Skeletal muscle cell (primary cell): ENCODE data around the gene DHRS3.
"Not testable (repeated sequence)": the region's sequence is repeated elsewhere in the genome, so short reads cannot be mapped to it uniquely, and the experiment has no call there.

ENCODE experiments used
- DNase-seq: peaks from one replicate; pipeline ENCODE4 v3.0.0-alpha.2; 2010; ENCODE audit warnings: low read depth
- H3K4me3 ChIP-seq: 2 replicates; pipeline ENCODE4 v1.5.1; 2011; ENCODE audit warnings: low read depth, mild to moderate bottlenecking, control low read depth, low read length, moderate library complexity

DHRS3 gene

GRCh38 chr1:12617901-12618660, at the start of gene DHRS3:
TSS of gene DHRS3 (minus strand) at chr1:12618210. CDS start at chr1:12617348, 862 bp downstream.
- H3K4me3 ChIP-seq: peak within 1 kb of the TSS; percentile 57
- DNase-seq: no peak

- no peak overlapping the region for H3K4me3 ChIP-seq
- DNase-seq: no peak
Observed at GRCh38 chr1:12666141-12666735, 48.2 kb upstream of the DHRS3 start.

GRCh38 chr1:12665511-12665910, 47.5 kb upstream of the DHRS3 start:
- no peak for DNase-seq
- no peak overlapping the region for H3K4me3 ChIP-seq

DNA sequence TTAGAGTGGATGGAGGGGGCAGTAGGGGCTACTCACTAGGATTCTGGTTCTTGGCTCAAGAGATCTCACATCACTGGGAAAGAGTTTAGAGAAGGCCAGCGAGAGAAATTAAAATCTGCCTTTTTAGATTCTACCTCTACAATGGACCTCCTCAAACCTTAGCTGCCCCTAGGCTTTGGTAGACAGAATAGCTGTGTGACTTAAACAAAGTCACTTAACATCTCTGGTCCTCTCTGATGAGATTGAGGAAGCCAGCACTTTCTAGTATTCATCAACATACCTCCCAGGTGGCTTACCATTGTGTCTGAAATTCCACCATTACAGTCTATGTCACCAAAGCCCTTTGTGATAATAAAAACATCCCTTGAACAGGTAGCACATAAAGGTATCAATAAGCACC, 44.5 kb upstream of the DHRS3 start:
- no peak overlapping the region for H3K4me3 ChIP-seq
- no peak for DNase-seq

DNA sequence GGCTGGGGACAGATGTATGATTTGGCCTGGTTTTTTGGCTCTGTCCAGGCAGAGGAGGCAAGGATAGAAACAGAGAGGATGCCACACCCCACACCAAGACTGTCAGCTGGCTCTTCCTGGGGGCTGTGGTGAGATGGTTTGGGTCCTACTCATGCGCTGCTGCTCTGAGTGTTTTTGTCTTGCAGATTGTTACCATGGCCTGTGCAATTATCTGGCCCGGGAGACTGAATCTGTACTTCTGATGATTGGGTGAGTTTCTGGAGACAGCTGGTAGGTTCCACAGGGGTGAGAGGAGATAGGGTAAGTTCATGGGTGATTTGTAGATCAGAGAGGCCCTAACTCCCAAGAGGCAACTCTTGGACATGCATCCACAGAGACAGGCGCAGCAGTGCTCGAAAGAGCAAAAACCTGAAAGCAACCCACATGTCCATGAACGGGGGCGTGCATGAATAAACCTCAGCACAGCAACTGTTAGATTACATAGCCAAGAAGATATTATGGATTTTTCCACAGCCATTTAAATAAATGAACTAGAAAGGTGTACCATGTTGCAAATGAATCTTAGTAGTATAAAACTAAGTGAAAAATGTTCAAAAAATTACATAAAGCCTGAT, 43.7 kb upstream of the DHRS3 start:
- no peak for DNase-seq
- H3K4me3 ChIP-seq: no peak overlapping the region

- no peak for DNase-seq
Observed at GRCh38 chr1:12658531-12659453, 40.8 kb upstream of the DHRS3 start.

DNA sequence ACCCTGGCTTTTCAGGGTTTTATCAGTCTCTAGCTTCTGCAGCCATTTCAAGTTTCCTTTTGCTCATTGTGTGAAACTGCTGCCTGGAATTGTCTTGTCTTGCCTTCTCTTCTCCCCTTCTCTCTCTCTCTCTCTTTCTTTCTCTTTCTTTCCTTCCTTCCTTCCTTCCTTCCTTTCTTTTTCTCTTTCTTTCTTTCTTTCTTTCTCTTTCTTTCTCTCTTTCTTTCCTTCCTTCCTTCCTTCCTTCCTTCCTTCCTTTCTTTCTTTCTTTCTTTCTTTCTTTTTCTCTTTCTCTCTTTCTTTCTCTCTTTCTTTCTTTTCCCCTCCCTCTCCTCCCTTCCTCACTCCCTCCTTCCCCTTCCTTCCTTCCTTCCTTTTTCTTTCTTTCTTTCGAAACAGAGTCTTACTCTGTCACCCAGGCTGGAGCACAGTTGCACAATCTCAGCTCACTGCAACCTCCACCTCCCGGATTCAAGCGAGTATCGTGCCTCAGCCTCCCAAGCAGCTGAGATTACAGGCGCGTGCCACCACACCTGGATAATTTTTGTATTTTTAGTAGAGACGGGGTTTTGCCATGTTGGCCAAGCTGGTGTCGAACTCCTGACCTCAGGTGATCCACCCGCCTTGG, 40.0 kb upstream of the DHRS3 start:
- not testable (repeated sequence) for H3K4me3 ChIP-seq, DNase-seq

More at GRCh38 chr1:12658531-12659453, 40.8 kb upstream of the DHRS3 start:
- no peak overlapping the region for H3K4me3 ChIP-seq

GRCh38 chr1:12657060-12657884, 39.3 kb upstream of the DHRS3 start:
- H3K4me3 ChIP-seq: no peak overlapping the region
- DNase-seq: no peak

- no peak overlapping the region for H3K4me3 ChIP-seq
- DNase-seq: no peak
Observed at GRCh38 chr1:12656575-12656974, 38.6 kb upstream of the DHRS3 start.

- DNase-seq: no peak
- H3K4me3 ChIP-seq: no peak overlapping the region
Observed at GRCh38 chr1:12654657-12655056, 36.6 kb upstream of the DHRS3 start.

DNA sequence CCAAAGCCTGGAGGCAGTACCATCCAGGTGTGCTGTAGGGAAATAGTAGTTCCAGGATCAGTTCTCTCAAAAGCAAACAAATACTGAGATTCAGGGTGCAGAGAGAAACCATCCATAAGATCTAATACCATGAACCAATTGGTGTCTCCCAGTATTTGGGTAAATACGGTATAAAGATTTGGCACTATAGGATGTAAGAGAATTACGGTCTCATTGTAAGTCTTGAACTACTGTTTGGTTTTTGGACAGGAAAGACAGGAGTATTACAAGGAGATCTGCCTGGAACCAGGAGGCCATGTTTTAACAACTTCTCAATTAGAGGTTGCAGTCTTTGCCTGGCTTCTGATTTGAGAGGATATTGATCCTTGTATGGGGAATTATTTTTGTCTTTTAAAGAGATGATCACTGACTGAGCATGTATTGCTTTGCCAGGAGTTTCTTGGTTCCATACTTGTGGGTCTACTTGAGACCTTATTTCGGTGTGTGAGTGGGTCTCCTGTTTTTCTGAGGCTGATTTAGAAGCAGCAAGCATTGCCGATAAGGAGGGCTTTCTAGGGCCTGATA, 36.1 kb upstream of the DHRS3 start:
- no peak for DNase-seq

DNA sequence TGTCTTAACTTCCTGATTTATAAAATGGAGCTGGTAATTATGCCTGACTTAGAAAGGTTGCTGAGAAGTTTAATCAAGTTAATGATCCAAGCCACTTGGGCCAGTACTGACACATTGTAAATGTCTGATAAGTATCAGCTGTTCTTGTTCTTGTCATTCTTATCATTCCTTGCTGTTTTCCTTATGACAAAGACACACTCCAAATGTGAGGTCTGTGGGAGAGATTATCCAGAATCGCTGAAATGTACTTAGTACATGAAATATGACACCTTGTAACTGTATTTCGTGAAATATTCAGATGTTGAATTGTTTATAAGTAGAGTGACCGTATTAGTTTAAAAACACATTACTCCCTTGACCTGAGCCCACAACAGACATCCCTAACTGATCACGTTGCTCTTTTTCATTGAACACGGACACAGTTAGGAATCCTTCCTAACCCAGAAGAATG, 32.0 kb upstream of the DHRS3 start:
- no peak overlapping the region for H3K4me3 ChIP-seq
- no peak for DNase-seq

More for the DNA sequence above, 36.1 kb upstream of the DHRS3 start:
- H3K4me3 ChIP-seq: no peak overlapping the region

GRCh38 chr1:12648741-12649140, 30.7 kb upstream of the DHRS3 start:
- DNase-seq: no peak
- H3K4me3 ChIP-seq: no peak overlapping the region

DNA sequence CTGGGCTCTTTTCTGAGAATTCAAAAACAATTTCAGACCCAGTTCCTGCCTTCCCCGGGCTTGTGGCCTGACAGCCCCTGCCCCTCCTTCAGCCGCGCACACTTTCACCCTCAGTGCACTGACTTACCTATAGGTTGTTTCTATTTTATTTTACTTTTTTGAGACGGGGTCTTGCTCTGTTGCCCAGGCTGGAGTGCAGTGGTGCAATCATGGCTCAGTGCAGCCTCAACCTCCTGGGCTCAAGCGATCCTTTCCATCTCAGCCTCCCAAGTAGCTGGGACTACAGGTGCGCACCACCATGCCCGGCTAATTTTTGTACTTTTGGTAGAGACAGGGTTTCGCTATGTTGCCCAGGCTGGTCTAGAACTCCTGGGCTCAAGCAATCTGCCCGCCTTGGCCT, 27.4 kb upstream of the DHRS3 start:
- not testable (repeated sequence) for DNase-seq, H3K4me3 ChIP-seq

GRCh38 chr1:12644829-12645228, 26.8 kb upstream of the DHRS3 start:
- no peak for DNase-seq

GRCh38 chr1:12644237-12644636, 26.2 kb upstream of the DHRS3 start:
- no peak overlapping the region for H3K4me3 ChIP-seq
- no peak for DNase-seq

More at GRCh38 chr1:12644829-12645228, 26.8 kb upstream of the DHRS3 start:
- H3K4me3 ChIP-seq: no peak overlapping the region

GRCh38 chr1:12643785-12644184, 25.8 kb upstream of the DHRS3 start, which contains the start of gene AADACL4:
TSS of gene AADACL4 (plus strand) at chr1:12644085. CDS start at chr1:12644547, 462 bp downstream.
- DNase-seq: no peak

GRCh38 chr1:12643079-12643478, 25.1 kb upstream of the DHRS3 start:
- no peak for DNase-seq
- H3K4me3 ChIP-seq: no peak overlapping the region

More at GRCh38 chr1:12643785-12644184, 25.8 kb upstream of the DHRS3 start, which contains the start of gene AADACL4:
- no peak within 1 kb of the TSS for H3K4me3 ChIP-seq
